ENCODE results near the gene FLRT3. TPM values are rescaled to one million over a fixed set of nuclear protein-coding genes. Genes with fewer than 3 reads are reported as not detected.

FLRT3 gene
- total RNA-seq, 6 experiments from 2014 or later: not detected

DNA sequence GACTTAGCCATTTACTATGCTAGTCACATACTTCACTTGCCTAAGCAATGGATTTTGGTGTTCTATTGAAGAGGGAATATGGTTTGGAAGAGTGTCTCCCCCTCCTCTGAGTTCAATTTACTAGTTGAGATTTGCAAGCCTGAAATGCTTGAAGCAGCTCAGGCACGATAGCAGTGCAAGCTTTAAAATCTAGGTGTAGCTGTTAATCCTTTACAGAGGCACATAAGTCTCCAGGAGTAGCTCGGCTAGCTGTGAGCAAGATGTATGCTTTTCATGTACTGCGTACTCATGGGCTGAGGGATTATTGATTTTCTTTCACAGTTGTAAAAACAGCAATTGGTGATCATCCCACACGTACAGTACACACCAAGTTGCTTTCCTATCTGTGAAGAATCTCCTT is 726 bp downstream of the FLRT3 start:
- Mint-ChIP-seq H3K4me3 (no peak overlapping the region), H3K27me3 (ENCODE audit: insufficient read depth) (no peaks in the 10 kb centered on the region), H3K4me1 (ENCODE audit: low read depth) (no peaks in the 10 kb centered on the region), H3K27ac (no peak overlapping the region), H3K36me3 (ENCODE audit: low read depth) (no peaks in the 10 kb centered on the region), H3K9me3 (peaks cover 7% of the 10 kb centered on the region; the same call in 1 of the 2 replicates)
- no peak for DNase-seq
- TF ChIP-seq, protein P1, sequence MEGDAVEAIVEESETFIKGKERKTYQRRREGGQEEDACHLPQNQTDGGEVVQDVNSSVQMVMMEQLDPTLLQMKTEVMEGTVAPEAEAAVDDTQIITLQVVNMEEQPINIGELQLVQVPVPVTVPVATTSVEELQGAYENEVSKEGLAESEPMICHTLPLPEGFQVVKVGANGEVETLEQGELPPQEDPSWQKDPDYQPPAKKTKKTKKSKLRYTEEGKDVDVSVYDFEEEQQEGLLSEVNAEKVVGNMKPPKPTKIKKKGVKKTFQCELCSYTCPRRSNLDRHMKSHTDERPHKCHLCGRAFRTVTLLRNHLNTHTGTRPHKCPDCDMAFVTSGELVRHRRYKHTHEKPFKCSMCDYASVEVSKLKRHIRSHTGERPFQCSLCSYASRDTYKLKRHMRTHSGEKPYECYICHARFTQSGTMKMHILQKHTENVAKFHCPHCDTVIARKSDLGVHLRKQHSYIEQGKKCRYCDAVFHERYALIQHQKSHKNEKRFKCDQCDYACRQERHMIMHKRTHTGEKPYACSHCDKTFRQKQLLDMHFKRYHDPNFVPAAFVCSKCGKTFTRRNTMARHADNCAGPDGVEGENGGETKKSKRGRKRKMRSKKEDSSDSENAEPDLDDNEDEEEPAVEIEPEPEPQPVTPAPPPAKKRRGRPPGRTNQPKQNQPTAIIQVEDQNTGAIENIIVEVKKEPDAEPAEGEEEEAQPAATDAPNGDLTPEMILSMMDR (IDR thresholded peaks at IDR 0.05): no peak

DNA sequence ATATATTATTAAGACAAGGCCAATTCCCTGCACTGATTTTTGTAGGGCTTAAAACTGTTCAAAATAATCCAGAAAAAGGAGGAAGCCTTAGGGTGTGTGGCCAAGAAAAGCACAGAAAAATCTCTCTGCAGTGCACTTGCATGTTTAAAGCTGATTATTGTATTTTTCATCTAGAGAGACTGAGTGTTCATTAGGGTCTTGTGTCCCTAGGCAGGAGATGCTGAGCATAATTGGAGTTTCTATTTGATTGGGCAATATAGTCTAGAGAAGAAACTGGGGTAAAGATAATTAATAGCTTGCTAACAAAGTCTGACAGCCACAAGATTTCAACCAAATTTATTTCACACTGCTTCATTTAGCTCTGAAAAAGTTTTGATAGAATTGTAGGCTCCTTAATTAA is 2.4 kb downstream of the FLRT3 start:
- Mint-ChIP-seq H3K9me3 (peaks cover 3% of the 10 kb centered on the region; the same call in 1 of the 2 replicates), H3K27me3 (ENCODE audit: insufficient read depth) (no peaks in the 10 kb centered on the region), H3K4me3 (no peak overlapping the region), H3K4me1 (ENCODE audit: low read depth) (no peaks in the 10 kb centered on the region), H3K27ac (no peak overlapping the region), H3K36me3 (ENCODE audit: low read depth) (no peaks in the 10 kb centered on the region)
- no peak for DNase-seq
- TF ChIP-seq, protein P1 (IDR thresholded peaks at IDR 0.05): no peak

DNA sequence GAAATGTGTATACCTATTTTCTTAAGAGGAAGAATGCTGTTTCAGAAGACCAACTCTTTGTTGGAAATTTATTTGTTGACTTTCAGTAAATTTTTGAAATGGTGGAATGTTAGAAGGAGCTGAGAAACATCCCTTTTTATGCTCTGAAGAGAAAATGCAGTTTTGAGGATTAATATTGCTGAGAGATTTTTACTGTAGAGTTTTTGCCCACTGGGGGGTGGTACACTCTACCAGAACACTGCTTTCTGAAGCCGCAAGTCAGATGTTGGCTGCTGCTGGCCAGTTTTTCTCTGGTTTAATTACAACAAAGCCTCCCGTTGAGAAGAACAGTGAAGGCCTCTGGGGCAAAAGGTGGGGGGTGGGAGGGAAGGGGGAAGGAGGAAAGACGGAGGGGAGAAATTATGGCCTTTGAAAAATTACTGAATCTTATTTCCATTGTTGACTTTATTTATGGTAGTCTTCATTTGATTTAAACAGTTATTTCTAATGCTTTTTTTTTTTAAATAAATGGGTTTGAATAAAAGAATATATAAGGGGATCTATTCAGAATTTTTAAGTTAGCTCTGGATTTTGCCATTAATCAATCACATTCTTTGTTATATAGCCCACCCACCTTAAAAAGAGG is 3.0 kb downstream of the FLRT3 start:
- Mint-ChIP-seq H3K4me3 (no peak overlapping the region), H3K36me3 (ENCODE audit: low read depth) (no peaks in the 10 kb centered on the region), H3K9me3 (no peaks in the 10 kb centered on the region; the same call in 1 of the 2 replicates), H3K4me1 (ENCODE audit: low read depth) (no peaks in the 10 kb centered on the region), H3K27ac (no peak overlapping the region), H3K27me3 (ENCODE audit: insufficient read depth) (no peaks in the 10 kb centered on the region)
- DNase-seq: no peak
- TF ChIP-seq, protein P1 (IDR thresholded peaks at IDR 0.05): no peak; the same call in 1 of the 2 replicates

DNA sequence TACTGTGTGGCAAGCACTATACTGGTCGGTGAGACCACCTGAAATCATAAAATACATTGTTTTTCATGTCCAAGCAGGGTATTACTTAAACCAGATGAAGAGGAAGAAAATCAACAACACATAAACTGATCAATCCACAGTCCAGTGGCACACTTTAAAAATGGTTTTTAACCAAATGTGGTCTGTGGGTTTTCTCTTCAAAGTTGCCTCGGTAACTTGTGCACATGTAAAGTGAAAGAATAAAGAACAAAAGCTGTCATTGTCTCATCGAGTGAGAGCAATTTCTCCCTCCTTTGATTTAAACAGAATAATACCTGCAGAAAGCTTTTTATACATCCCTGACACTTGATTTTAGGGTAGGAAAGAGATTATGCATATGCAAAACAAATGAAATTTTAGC is 3.7 kb downstream of the FLRT3 start:
- Mint-ChIP-seq H3K27me3 (ENCODE audit: insufficient read depth) (no peaks in the 10 kb centered on the region), H3K27ac (no peak overlapping the region), H3K36me3 (ENCODE audit: low read depth) (no peaks in the 10 kb centered on the region), H3K9me3 (no peaks in the 10 kb centered on the region; the same call in 1 of the 2 replicates), H3K4me1 (ENCODE audit: low read depth) (no peaks in the 10 kb centered on the region), H3K4me3 (no peak overlapping the region)
- TF ChIP-seq, protein P1 (IDR thresholded peaks at IDR 0.05): no peak
- no peak for DNase-seq

DNA sequence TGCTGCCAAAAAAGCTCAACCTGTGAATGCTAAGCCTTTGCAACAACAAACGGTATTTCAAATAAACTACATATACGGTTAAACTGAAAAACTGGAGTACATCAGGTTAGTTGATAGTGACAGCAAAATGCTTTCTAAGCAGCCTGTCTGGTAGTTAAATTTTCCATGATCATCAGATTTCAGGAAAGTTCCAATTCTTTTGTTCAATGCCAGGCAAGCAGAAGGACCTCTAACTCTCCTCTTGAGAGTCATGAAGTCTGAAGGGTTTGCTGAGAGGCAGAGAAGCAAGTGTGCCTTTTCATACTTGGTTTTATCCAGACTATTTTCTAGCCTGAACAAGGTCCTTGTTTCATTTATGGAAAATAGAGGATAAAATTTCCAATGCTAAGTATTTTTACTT is 4.5 kb downstream of the FLRT3 start:
- no peaks in the 10 kb centered on the region for H3K4me1 Mint-ChIP-seq (ENCODE audit: low read depth)
- H3K36me3 Mint-ChIP-seq (ENCODE audit: low read depth): no peaks in the 10 kb centered on the region
- H3K27ac Mint-ChIP-seq: no peak overlapping the region
- H3K27me3 Mint-ChIP-seq (ENCODE audit: insufficient read depth): no peaks in the 10 kb centered on the region
- H3K9me3 Mint-ChIP-seq: no peaks in the 10 kb centered on the region; the same call in 1 of the 2 replicates
- TF ChIP-seq, protein P1 (IDR thresholded peaks at IDR 0.05): no peak
- H3K4me3 Mint-ChIP-seq: no peak overlapping the region
- DNase-seq: no peak

All from HFFc6 (cell line).